Measurements from ENCODE around the gene TPCN2.
A peak's percentile ranks its signal among the peaks of the same experiment; 100 is the strongest.

Gene TPCN2

GRCh38 chr11:69094915-69095290 lies 46.2 kb downstream of the TPCN2 start:
- TF ChIP-seq POLR2AphosphoS5 (IDR thresholded peaks at IDR 0.05; ENCODE audit: low read depth, low read length) (no peak), POLR2A (IDR thresholded peaks at IDR 0.05; ENCODE audit: low read depth, low read length) (no peak)
- DNase-seq (ENCODE audit: insufficient read length) (no peak), FAIRE-seq (no peak)

- TF ChIP-seq POLR2A (IDR thresholded peaks at IDR 0.05; ENCODE audit: low read depth, low read length) = no peak
- no peak for TF ChIP-seq POLR2AphosphoS5 (IDR thresholded peaks at IDR 0.05; ENCODE audit: low read depth, low read length)
- no peak for TF ChIP-seq TAF1 (IDR thresholded peaks at IDR 0.05; ENCODE audit: borderline replicate concordance, low read depth, low read length)
- DNase-seq (ENCODE audit: insufficient read length) (no peak), FAIRE-seq (no peak)
Measured at GRCh38 chr11:69095300-69095699, 46.6 kb downstream of the TPCN2 start.

GRCh38 chr11:69096473-69096872 lies 47.7 kb downstream of the TPCN2 start:
- DNase-seq (ENCODE audit: insufficient read length) (no peak), FAIRE-seq (no peak)
- TF ChIP-seq TAF1 (IDR thresholded peaks at IDR 0.05; ENCODE audit: borderline replicate concordance, low read depth, low read length) (no peak), POLR2AphosphoS5 (IDR thresholded peaks at IDR 0.05; ENCODE audit: low read depth, low read length) (no peak), POLR2A (IDR thresholded peaks at IDR 0.05; ENCODE audit: low read depth, low read length) (no peak)

GRCh38 chr11:69097263-69097662 lies 48.5 kb downstream of the TPCN2 start:
- FAIRE-seq = no peak
- no peak for TF ChIP-seq POLR2AphosphoS5 (IDR thresholded peaks at IDR 0.05; ENCODE audit: low read depth, low read length)
- no peak for TF ChIP-seq POLR2A (IDR thresholded peaks at IDR 0.05; ENCODE audit: low read depth, low read length)
- TF ChIP-seq TAF1 (IDR thresholded peaks at IDR 0.05; ENCODE audit: borderline replicate concordance, low read depth, low read length) = no peak
- DNase-seq (ENCODE audit: insufficient read length) = no peak

GRCh38 chr11:69099180-69099579 lies 50.4 kb downstream of the TPCN2 start:
- TF ChIP-seq TAF1 (IDR thresholded peaks at IDR 0.05; ENCODE audit: borderline replicate concordance, low read depth, low read length) = no peak
- FAIRE-seq = no peak
- DNase-seq (ENCODE audit: insufficient read length) = no peak

- DNase-seq (ENCODE audit: insufficient read length) = no peak
- TF ChIP-seq POLR2AphosphoS5 (IDR thresholded peaks at IDR 0.05; ENCODE audit: low read depth, low read length) = no peak
- TF ChIP-seq TAF1 (IDR thresholded peaks at IDR 0.05; ENCODE audit: borderline replicate concordance, low read depth, low read length) = no peak
- TF ChIP-seq POLR2A (IDR thresholded peaks at IDR 0.05; ENCODE audit: low read depth, low read length) = no peak
- FAIRE-seq = no peak
Measured at GRCh38 chr11:69100454-69101114, 51.9 kb downstream of the TPCN2 start.

GRCh38 chr11:69101115-69101791 lies 52.5 kb downstream of the TPCN2 start:
- TF ChIP-seq POLR2A (IDR thresholded peaks at IDR 0.05; ENCODE audit: low read depth, low read length) (no peak), TAF1 (IDR thresholded peaks at IDR 0.05; ENCODE audit: borderline replicate concordance, low read depth, low read length) (no peak), POLR2AphosphoS5 (IDR thresholded peaks at IDR 0.05; ENCODE audit: low read depth, low read length) (no peak)
- FAIRE-seq (peak; percentile 97), DNase-seq (ENCODE audit: insufficient read length) (peak; percentile 85)

- DNase-seq (ENCODE audit: insufficient read length) (no peak), FAIRE-seq (no peak)
- TF ChIP-seq POLR2AphosphoS5 (IDR thresholded peaks at IDR 0.05; ENCODE audit: low read depth, low read length) = no peak
- no peak for TF ChIP-seq POLR2A (IDR thresholded peaks at IDR 0.05; ENCODE audit: low read depth, low read length)
- TF ChIP-seq TAF1 (IDR thresholded peaks at IDR 0.05; ENCODE audit: borderline replicate concordance, low read depth, low read length) = no peak
Measured at GRCh38 chr11:69101792-69102695, 53.3 kb downstream of the TPCN2 start.

- FAIRE-seq = no peak
- TF ChIP-seq TAF1 (IDR thresholded peaks at IDR 0.05; ENCODE audit: borderline replicate concordance, low read depth, low read length) (no peak), POLR2AphosphoS5 (IDR thresholded peaks at IDR 0.05; ENCODE audit: low read depth, low read length) (no peak), POLR2A (IDR thresholded peaks at IDR 0.05; ENCODE audit: low read depth, low read length) (no peak)
- DNase-seq (ENCODE audit: insufficient read length) = no peak
Measured at GRCh38 chr11:69102732-69103615, 54.2 kb downstream of the TPCN2 start.

GRCh38 chr11:69104212-69104855 lies 55.6 kb downstream of the TPCN2 start:
- DNase-seq (ENCODE audit: insufficient read length) (no peak), FAIRE-seq (no peak)
- TF ChIP-seq POLR2AphosphoS5 (IDR thresholded peaks at IDR 0.05; ENCODE audit: low read depth, low read length) = no peak
- TF ChIP-seq TAF1 (IDR thresholded peaks at IDR 0.05; ENCODE audit: borderline replicate concordance, low read depth, low read length) = no peak
- TF ChIP-seq POLR2A (IDR thresholded peaks at IDR 0.05; ENCODE audit: low read depth, low read length) = no peak
